A549 (cell line): ENCODE measurements around the gene DHRS7C.

Experiments
- CEBPB ChIP-seq, 2 experiments: fragments of >200 bp in 1 of 2; sonication (Bioruptor Twin) in 1 of 2; formaldehyde crosslinking in 1 of 2; IDR thresholded peaks; 2 replicates each; pipeline ENCODE4 v1.6.1; 2012 to 2016
- CTCF ChIP-seq: fragments of >200 bp; sonication (Bioruptor Twin); formaldehyde crosslinking; IDR thresholded peaks from 3 replicates; pipeline ENCODE4 v1.5.1; 2016
- EP300 ChIP-seq, 2 experiments: fragments of >200 bp; sonication (Bioruptor Twin); formaldehyde crosslinking; IDR thresholded peaks; 2 replicates in 1 of 2; 3 replicates in 1 of 2; pipeline ENCODE4 v1.6.1; 2016 to 2017
- PHF8 ChIP-seq: fragments of 200-600 bp; sonication (generic); IDR thresholded peaks from 2 replicates; pipeline ENCODE4 v1.6.1; 2016; ENCODE audit warnings: low read depth, mild to moderate bottlenecking, antibody characterized with exemption, moderate library complexity, borderline replicate concordance
- POLR2A ChIP-seq: IDR thresholded peaks from 2 replicates; pipeline ENCODE4 v1.6.1; 2012; ENCODE audit warnings: mild to moderate bottlenecking, low read length
- RAD21 ChIP-seq, 2 experiments: fragments of >200 bp in 1 of 2; sonication (Bioruptor Twin) in 1 of 2; formaldehyde crosslinking in 1 of 2; IDR thresholded peaks in 1 of 2; conservative IDR thresholded peaks in 1 of 2; 2 replicates in 1 of 2; 3 replicates in 1 of 2; pipeline ENCODE4 v1.6.1; 2012 to 2018; ENCODE audit warnings: inconsistent platforms in 1 of 2
- ZFP36 ChIP-seq: fragments of 450-650 bp; IDR thresholded peaks from 2 replicates; pipeline ENCODE4 v1.6.1; 2014; ENCODE audit warnings: borderline replicate concordance; ENCODE audit not compliant: partially characterized antibody

DNA sequence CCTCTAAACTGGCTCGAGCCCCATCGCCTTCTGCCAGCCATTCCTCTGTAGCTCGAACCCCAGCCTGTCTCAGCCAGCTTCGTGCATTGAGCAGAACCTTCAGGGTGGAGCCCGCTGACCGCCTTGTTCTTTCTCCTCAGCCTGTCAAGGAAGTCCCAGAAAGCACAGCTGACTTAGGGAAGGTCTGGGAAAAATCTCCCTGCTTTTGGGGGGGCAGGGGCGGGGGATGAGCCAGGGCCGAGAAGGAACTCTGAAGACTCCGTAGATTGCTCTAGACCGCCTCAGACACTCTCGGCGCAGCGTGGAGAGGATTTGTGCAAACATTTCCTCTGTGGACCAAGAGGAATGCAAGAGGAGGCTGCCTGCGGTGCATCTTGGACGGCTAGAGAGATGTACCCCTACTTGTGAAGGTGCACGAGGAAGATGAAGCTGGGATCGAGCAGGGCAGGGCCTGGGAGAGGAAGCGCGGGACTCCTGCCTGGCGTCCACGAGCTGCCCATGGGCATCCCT is 34.3 kb upstream of the DHRS7C start, which contains the start of gene GLP2R:
- TF ChIP-seq CTCF: no peak
- TF ChIP-seq PHF8: no peak
- no peak for TF ChIP-seq ZFP36
- TF ChIP-seq CEBPB (IDR thresholded peaks at IDR 0.05): no peak
- TF ChIP-seq EP300 (IDR thresholded peaks at IDR 0.05): no peak
- TF ChIP-seq POLR2A: no peak
- TF ChIP-seq RAD21 (conservative IDR thresholded peaks at IDR 0.05 in 1 of 2, IDR thresholded peaks at IDR 0.05 in 1 of 2): no peak
